Spinal cord (tissue), 10 donors: Measurements from ENCODE around the gene H2BK1. TPM values are rescaled to one million over a fixed set of nuclear protein-coding genes. Genes with fewer than 3 reads are reported as not detected.

ENCODE experiments used
- DNase-seq, 6 donors: peaks; one replicate each; pipeline versions ENCODE4 v3.0.0 to v3.0.0-alpha.2; 2013 to 2015; ENCODE audit warnings: low spot score in 6 of 6, low read depth in 4 of 6
- H3K27ac ChIP-seq: one replicate; pipeline ENCODE4 v1.5.1; 2013; ENCODE audit warnings: low read depth, low read length, control low read depth
- H3K27me3 ChIP-seq: one replicate; pipeline ENCODE4 v1.6.1; 2013; ENCODE audit warnings: low read length; ENCODE audit not compliant: control insufficient read depth, insufficient read depth
- H3K36me3 ChIP-seq: one replicate; pipeline ENCODE4 v1.6.1; 2013; ENCODE audit warnings: low read length; ENCODE audit not compliant: control insufficient read depth, insufficient read depth
- H3K4me1 ChIP-seq: one replicate; pipeline ENCODE4 v1.6.1; 2013; ENCODE audit warnings: low read length; ENCODE audit not compliant: control insufficient read depth, insufficient read depth
- H3K4me3 ChIP-seq: one replicate; pipeline ENCODE4 v1.5.1; 2013; ENCODE audit warnings: low read depth, low read length, control low read depth
- H3K9me3 ChIP-seq: one replicate; pipeline ENCODE4 v1.6.1; 2013; ENCODE audit warnings: low read length; ENCODE audit not compliant: control insufficient read depth, insufficient read depth
- WGBS: methylation state at CpG from one replicate; pipeline ENCODE4 v1.1.5; 2013; ENCODE audit warnings: missing lambda C conversion rate; ENCODE audit not compliant: insufficient coverage; 5-methylcytosine and 5-hydroxymethylcytosine counted together
- polyA plus RNA-seq, 2 donors: library from polyadenylated mRNA; unstranded; fragments of 120-200 nt; gene quantifications; one replicate each; pipeline ENCODE4 v1.2.1, GENCODE V29; 2013; ENCODE audit not compliant: insufficient read length in 2 of 2
- total RNA-seq, 2 donors: library from RNA; depleted of rRNA in 1 of 2; stranded (reverse); fragments of 120-200 nt in 1 of 2; fragments of >200 nt in 1 of 2; gene quantifications; one replicate each; pipeline versions ENCODE4 v1.2.3 to v1.2.4, GENCODE V29; 2013 to 2014
- donor health status: healthy.

Gene H2BK1
- total and polyA plus RNA-seq, 4 donors = not detected

DNA sequence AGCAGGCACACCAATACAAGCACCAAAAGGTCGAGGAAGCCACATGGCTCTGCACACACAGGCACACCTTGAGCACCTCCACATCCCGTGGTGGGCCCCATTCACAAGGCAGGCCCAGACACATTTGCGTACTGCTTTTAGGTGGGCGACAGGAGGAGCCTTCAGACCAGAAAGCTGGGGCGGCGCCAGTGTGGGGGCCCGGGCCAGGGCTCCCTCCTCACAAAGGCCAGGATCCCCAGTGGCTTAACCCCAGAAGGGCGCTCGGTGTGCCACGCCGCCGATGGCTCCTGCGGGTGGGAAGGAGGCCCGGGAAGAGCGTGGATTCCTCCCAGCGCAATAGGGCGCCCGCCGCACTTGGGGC, 41.0 kb upstream of the H2BK1 start:
- Histone ChIP-seq H3K27ac (peak overlapping the region; percentile 91), H3K36me3 (peaks cover 8% of the 10 kb centered on the region), H3K4me1 (peaks cover 80% of the 10 kb centered on the region)

DNA sequence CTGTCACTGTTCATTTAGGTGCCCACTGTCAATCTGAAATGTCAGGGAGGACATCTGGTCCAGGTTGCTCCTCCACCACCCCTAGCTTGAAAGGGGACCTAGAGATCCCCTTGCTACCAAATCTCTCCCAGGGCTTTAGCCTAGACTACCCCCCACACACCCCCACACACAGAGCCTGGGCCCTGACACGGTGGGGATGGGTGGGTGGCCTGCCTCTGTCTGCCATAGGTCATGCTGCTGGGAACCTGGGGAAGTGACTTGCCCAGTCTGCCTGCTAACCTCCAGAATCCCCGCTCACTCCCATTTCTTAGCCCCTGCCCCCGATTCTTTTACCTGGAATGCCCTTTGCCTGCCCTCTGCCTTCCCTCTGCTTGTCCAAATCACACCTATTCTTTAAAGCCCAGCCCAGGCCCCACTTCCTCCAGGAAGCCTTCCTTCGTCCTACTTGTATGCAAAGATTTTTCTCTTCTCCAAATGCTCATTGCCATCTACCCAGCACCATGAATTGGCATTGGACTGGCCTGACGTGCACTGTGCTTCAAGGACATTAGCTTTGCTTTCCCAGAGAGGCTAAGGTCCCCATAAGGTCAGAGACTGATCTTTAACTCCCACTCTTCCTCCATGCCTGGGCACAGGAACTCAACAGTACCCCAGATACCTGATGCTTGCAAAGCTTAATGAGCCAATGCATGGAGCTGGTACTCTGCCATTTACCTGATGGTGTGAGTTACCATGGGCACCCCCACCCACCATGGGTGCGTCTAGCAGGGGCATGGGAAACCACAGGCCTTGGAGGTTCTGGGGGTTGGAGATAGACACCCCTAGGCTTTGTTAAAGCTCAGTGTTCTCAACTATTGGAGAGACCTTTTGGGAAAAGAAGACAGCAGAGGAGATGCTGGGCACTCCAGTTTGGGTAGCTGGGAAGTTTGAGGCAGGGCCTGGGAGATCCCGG, 40.2 kb upstream of the H2BK1 start:
- H3K4me1 ChIP-seq = peaks cover 87% of the 10 kb centered on the region
- WGBS = 63% methylated on average over 4 of the region's 7 CpGs
- peak overlapping the region; percentile 96 for H3K27ac ChIP-seq
- H3K27me3 ChIP-seq = no peaks in the 10 kb centered on the region
- no peak overlapping the region for H3K4me3 ChIP-seq
- no peaks in the 10 kb centered on the region for H3K9me3 ChIP-seq
- peaks cover 7% of the 10 kb centered on the region for H3K36me3 ChIP-seq
- peak in 1 of 6 donors; percentile 6 for DNase-seq

More for the DNA sequence above, 41.0 kb upstream of the H2BK1 start:
- Histone ChIP-seq H3K9me3 (no peaks in the 10 kb centered on the region), H3K27me3 (no peaks in the 10 kb centered on the region), H3K4me3 (peak overlapping the region; percentile 54)
- 2% methylated on average over 18 of the region's 19 CpGs for WGBS
- peak in 1 of 6 donors; percentile 77 for DNase-seq

- no peaks in the 10 kb centered on the region for H3K9me3 ChIP-seq
- H3K27me3 ChIP-seq = no peaks in the 10 kb centered on the region
- WGBS = 6% methylated on average over 3 of the region's 5 CpGs
- H3K4me3 ChIP-seq = peak overlapping the region; percentile 79
- DNase-seq = peak in 2 of 6 donors; percentile 55 to 79
- H3K36me3 ChIP-seq = no peaks in the 10 kb centered on the region
- peak overlapping the region; percentile 96 for H3K27ac ChIP-seq
- H3K4me1 ChIP-seq = peaks cover 86% of the 10 kb centered on the region
Observed at GRCh38 chr7:151249732-151250072, 39.4 kb upstream of the H2BK1 start.

GRCh38 chr7:151249034-151249731, 38.9 kb upstream of the H2BK1 start:
- peak overlapping the region; percentile 96 for H3K27ac ChIP-seq
- no peaks in the 10 kb centered on the region for H3K9me3 ChIP-seq
- WGBS = 1% methylated on average over 45 of the region's 45 CpGs
- no peaks in the 10 kb centered on the region for H3K36me3 ChIP-seq
- H3K4me3 ChIP-seq = peak overlapping the region; percentile 79
- DNase-seq = peak in 3 of 6 donors; percentile 53 to 86 (median 84)
- H3K27me3 ChIP-seq = no peaks in the 10 kb centered on the region
- peaks cover 87% of the 10 kb centered on the region for H3K4me1 ChIP-seq

DNA sequence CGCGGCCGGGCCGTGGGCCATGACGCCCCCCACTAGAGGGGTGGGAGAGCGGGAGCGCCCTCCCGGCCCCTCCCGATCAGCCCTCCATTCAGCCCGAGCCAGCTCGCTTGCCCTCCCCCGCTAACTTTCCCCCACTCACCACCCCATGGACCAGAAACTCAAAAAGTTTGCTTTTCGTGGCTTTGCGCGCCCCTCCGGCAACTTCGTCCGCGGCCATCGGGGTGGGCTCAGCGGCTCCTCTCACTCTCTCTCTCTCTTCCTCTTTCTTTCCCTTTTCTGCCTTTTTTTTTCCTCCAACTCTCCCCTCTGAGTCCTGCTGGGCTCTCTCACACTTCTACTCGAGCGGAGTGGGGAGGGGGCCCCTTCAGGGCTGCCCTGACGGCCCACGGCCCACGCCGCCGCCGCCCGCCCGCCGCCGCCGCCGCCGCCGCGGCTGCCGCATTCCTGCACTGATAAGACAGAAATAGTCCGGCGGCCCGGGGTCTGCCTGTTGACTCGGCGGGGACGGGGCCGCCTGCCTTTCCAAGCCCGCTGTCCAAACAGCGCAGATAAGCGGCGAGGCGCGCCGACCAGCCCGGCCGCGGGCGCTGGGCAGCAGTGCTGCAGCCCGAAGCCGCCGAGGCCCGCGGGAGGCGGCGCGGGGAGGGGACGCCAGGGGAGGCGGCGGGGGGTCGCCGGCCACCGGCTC, 38.2 kb upstream of the H2BK1 start, which contains the start of gene SMARCD3:
Gene SMARCD3 (minus strand): TSS at position 349 of the 688 bp plus-strand sequence. CDS start 132 bp downstream, at position 217.
- Histone ChIP-seq H3K4me1 (peaks cover 87% of the 10 kb centered on the region), H3K27ac (peak within 1 kb of the TSS; percentile 96), H3K9me3 (no peaks in the 10 kb centered on the region), H3K36me3 (no peaks in the 10 kb centered on the region), H3K4me3 (peak within 1 kb of the TSS; percentile 79), H3K27me3 (no peaks in the 10 kb centered on the region)
- peak in 4 of 6 donors; percentile 70 to 94 (median 81) for DNase-seq
- under 1% methylated on average over 66 of the region's 71 CpGs for WGBS

GRCh38 chr7:151247611-151248345, 37.5 kb upstream of the H2BK1 start:
- H3K27me3 ChIP-seq = no peaks in the 10 kb centered on the region
- no peak for DNase-seq
- H3K27ac ChIP-seq = peak overlapping the region; percentile 96
- H3K9me3 ChIP-seq = no peaks in the 10 kb centered on the region
- whole genome bisulfite sequencing = 3% methylated on average over 27 of the region's 29 CpGs
- peaks cover 4% of the 10 kb centered on the region for H3K36me3 ChIP-seq
- peak overlapping the region; percentile 79 for H3K4me3 ChIP-seq
- H3K4me1 ChIP-seq = peaks cover 87% of the 10 kb centered on the region

GRCh38 chr7:151246851-151247580, 36.7 kb upstream of the H2BK1 start:
- peak overlapping the region; percentile 96 for H3K27ac ChIP-seq
- peaks cover 12% of the 10 kb centered on the region for H3K36me3 ChIP-seq
- DNase-seq = no peak
- H3K4me3 ChIP-seq = peak overlapping the region; percentile 79
- no peaks in the 10 kb centered on the region for H3K27me3 ChIP-seq
- no peaks in the 10 kb centered on the region for H3K9me3 ChIP-seq
- peaks cover 84% of the 10 kb centered on the region for H3K4me1 ChIP-seq
- WGBS = 26% methylated on average over 3 of the region's 4 CpGs

GRCh38 chr7:151246102-151246850, 36.0 kb upstream of the H2BK1 start:
- DNase-seq = peak in 2 of 6 donors; percentile 12 to 87
- WGBS = 24% methylated on average over 7 of the region's 13 CpGs
- no peaks in the 10 kb centered on the region for H3K9me3 ChIP-seq
- peak overlapping the region; percentile 61 for H3K27ac ChIP-seq
- peaks cover 20% of the 10 kb centered on the region for H3K36me3 ChIP-seq
- H3K27me3 ChIP-seq = no peaks in the 10 kb centered on the region
- H3K4me1 ChIP-seq = peaks cover 80% of the 10 kb centered on the region
- no peak overlapping the region for H3K4me3 ChIP-seq
